ENCODE data around the gene CD22.

CD22 gene

DNA sequence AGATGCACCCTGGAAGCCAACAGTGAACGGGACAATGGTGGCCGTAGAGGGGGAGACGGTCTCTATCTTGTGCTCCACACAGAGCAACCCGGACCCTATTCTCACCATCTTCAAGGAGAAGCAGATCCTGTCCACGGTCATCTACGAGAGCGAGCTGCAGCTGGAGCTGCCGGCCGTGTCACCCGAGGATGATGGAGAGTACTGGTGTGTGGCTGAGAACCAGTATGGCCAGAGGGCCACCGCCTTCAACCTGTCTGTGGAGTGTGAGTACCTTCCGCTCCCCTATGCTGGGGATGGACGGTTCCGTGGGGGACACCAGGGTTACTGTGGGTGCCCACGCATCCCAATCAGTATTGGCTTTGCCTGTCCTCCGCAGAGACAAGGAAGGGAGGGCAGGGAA is 26.5 kb upstream of the CD22 start:
- H3K27me3 ChIP-seq (replicated peaks) = no peaks in the 10 kb centered on the region
- in situ Hi-C loops (cut with HindIII; ENCODE audit: low pct_ligation_motif_present, low sequenced_read_pairs) = no loop called here
- H3K27ac ChIP-seq = no peak overlapping the region
- TF ChIP-seq, protein P1, sequence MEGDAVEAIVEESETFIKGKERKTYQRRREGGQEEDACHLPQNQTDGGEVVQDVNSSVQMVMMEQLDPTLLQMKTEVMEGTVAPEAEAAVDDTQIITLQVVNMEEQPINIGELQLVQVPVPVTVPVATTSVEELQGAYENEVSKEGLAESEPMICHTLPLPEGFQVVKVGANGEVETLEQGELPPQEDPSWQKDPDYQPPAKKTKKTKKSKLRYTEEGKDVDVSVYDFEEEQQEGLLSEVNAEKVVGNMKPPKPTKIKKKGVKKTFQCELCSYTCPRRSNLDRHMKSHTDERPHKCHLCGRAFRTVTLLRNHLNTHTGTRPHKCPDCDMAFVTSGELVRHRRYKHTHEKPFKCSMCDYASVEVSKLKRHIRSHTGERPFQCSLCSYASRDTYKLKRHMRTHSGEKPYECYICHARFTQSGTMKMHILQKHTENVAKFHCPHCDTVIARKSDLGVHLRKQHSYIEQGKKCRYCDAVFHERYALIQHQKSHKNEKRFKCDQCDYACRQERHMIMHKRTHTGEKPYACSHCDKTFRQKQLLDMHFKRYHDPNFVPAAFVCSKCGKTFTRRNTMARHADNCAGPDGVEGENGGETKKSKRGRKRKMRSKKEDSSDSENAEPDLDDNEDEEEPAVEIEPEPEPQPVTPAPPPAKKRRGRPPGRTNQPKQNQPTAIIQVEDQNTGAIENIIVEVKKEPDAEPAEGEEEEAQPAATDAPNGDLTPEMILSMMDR (IDR thresholded peaks at IDR 0.05; ENCODE audit: low read depth, low read length, missing control alignments) = no peak
- H3K4me3 ChIP-seq (ENCODE audit: low read depth, low read length) = no peak overlapping the region
- no peaks in the 10 kb centered on the region for H3K36me3 ChIP-seq (replicated peaks)
- no peak for DNase-seq

DNA sequence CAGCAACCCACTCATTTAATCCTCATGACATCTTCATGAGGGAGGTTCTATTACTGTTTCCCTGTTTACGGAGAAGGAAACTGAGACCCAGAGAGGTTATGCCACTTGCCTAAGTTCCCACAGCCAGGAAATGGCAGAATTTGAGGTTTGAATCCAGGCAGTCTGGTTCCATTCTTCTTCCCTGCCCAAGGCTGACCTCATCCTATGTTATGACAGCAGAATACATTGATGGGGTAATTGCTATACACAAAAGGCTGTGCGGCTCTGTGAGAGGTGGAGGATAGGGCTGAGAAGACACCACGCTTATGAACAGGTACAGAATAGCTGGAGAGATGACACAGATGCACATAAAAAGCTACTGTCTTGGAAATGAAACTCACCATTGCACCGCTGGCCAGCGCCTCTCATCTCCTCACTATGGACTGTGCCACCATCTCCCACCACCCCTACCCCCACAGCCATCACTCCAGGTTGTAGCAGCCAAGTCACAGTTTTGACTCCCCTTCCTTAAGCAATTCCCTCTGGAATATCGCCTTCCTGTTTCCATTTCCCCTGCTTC is 25.6 kb upstream of the CD22 start:
- no peak for DNase-seq
- H3K27me3 ChIP-seq (replicated peaks) = no peaks in the 10 kb centered on the region
- in situ Hi-C loops (cut with HindIII; ENCODE audit: low pct_ligation_motif_present, low sequenced_read_pairs) = no loop called here
- no peaks in the 10 kb centered on the region for H3K36me3 ChIP-seq (replicated peaks)
- H3K4me3 ChIP-seq (ENCODE audit: low read depth, low read length) = no peak overlapping the region
- TF ChIP-seq, protein P1 (IDR thresholded peaks at IDR 0.05; ENCODE audit: low read depth, low read length, missing control alignments) = no peak
- H3K27ac ChIP-seq = no peak overlapping the region

DNA sequence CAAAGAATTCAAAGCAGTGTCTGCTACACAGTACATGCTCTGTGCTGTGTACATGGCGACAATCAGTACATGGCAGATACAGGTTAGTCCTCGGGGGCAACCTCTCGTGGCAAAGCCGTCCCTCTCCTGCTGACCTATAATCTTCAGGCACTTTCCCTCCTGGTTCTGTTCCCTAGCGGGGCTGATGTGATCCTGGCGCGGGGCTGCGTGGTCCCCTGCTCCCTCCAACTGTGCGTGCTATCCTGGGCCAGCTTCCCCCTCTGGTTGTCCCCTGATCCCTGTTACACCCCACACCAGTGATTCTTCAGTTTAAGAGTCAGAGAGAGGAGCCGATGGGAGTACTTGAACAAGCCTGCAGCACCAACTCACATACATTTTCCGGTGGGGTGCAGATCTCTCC is 25.0 kb upstream of the CD22 start:
- TF ChIP-seq, protein P1 (IDR thresholded peaks at IDR 0.05; ENCODE audit: low read depth, low read length, missing control alignments) = no peak
- H3K4me3 ChIP-seq (ENCODE audit: low read depth, low read length) = no peak overlapping the region
- no peaks in the 10 kb centered on the region for H3K27me3 ChIP-seq (replicated peaks)
- no peak overlapping the region for H3K27ac ChIP-seq
- DNase-seq = no peak
- in situ Hi-C loops (cut with HindIII; ENCODE audit: low pct_ligation_motif_present, low sequenced_read_pairs) = no loop called here
- H3K36me3 ChIP-seq (replicated peaks) = no peaks in the 10 kb centered on the region

DNA sequence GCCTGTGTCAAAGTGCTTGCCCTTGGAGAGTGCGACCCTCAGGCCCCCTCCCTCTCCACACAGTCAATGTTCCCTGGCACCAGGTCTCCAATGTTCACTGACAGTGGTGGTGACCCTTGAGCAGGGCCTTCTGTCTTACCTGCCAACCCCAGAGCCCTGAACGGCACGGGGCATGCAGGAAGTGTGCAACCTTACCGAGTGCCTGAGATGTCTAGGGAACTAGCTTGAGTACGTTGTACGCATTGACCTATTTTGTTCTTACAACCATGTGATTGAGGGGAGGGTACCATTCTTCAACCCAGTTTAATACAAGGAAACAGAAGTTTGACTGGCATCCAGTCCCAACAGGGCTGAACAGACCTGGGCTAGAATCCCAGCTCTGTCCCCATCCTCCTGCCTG is 23.8 kb upstream of the CD22 start:
- in situ Hi-C loops (cut with HindIII; ENCODE audit: low pct_ligation_motif_present, low sequenced_read_pairs) = no loop called here
- TF ChIP-seq, protein P1 (IDR thresholded peaks at IDR 0.05; ENCODE audit: low read depth, low read length, missing control alignments) = no peak
- Histone ChIP-seq H3K36me3 (replicated peaks) (no peaks in the 10 kb centered on the region), H3K4me3 (ENCODE audit: low read depth, low read length) (no peak overlapping the region), H3K27me3 (replicated peaks) (no peaks in the 10 kb centered on the region), H3K27ac (no peak overlapping the region)
- DNase-seq = no peak

DNA sequence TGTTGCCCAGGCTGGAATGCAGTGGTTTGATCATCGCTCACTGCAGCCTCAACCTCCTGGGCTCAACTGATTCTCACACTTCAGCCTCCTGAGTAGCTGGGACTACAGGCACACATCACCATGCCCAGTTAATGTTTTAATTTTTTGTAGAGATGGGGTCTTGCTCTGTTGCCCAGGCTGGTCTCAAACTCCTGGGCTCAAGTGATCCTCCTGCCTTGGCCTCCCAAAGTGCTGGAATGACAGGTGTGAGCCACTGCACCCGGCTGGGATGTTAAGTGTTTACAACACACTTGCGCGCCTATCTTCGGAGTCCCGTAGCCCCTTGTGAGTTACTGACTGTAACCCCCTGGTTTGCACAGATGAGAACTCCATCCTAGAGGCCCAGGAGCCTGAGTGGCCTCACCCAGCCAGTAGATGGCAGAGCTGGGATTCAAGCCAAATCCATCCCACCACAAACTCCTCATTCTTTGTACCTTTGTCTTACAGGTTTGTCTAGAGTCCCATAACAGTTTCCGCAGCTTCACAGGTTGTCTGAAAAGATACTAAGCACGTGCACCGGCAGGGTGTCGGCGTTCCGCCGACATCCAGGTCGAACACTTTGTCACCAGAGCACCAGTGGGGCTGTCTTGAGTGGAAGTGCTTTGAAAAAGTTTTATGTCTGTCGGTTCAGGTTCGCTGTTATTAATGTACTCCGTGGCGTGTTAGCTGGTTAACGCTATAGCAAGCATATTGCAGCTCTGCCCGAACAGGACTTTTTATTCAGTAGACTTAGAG is 22.3 kb upstream of the CD22 start:
- in situ Hi-C loops (cut with HindIII; ENCODE audit: low pct_ligation_motif_present, low sequenced_read_pairs) = no loop called here
- no peak for DNase-seq
- TF ChIP-seq, protein P1 (IDR thresholded peaks at IDR 0.05; ENCODE audit: low read depth, low read length, missing control alignments) = peak; percentile 55
- no peaks in the 10 kb centered on the region for H3K27me3 ChIP-seq (replicated peaks)
- no peak overlapping the region for H3K27ac ChIP-seq
- H3K4me3 ChIP-seq (ENCODE audit: low read depth, low read length) = no peak overlapping the region
- H3K36me3 ChIP-seq (replicated peaks) = no peaks in the 10 kb centered on the region

Measured in brain microvascular endothelial cell (primary cell).